H9 (cell line): ENCODE measurements around the gene GAS6. TPM values are rescaled to one million over a fixed set of nuclear protein-coding genes. Genes with fewer than 3 reads are reported as not detected.

Source experiments
- DNase-seq: peaks from one replicate; pipeline ENCODE4 v3.0.0-alpha.2; 2017
- H2AFZ ChIP-seq: one replicate; pipeline ENCODE4 v1.6.1; 2013; ENCODE audit warnings: mild to moderate bottlenecking, low read length, control low read depth, moderate library complexity
- H2AK5ac ChIP-seq: 2 replicates; pipeline ENCODE4 v1.6.1; 2013; ENCODE audit warnings: low read length, control low read depth, mixed read lengths; ENCODE audit not compliant: insufficient read length
- H2BK120ac ChIP-seq: one replicate; pipeline ENCODE4 v1.6.1; 2013; ENCODE audit warnings: low read depth, mild to moderate bottlenecking, low read length, control low read depth, inconsistent platforms; ENCODE audit not compliant: poor library complexity, severe bottlenecking
- H2BK12ac ChIP-seq: 2 replicates; pipeline ENCODE4 v1.6.1; 2013; ENCODE audit warnings: low read length, control low read depth, mixed read lengths, low read depth; ENCODE audit not compliant: insufficient read length
- H2BK15ac ChIP-seq: 2 replicates; pipeline ENCODE4 v1.6.1; 2013; ENCODE audit warnings: low read depth, low read length, control low read depth
- H2BK20ac ChIP-seq: one replicate; pipeline ENCODE4 v1.6.1; 2013; ENCODE audit warnings: low read depth, mild to moderate bottlenecking, low read length, control low read depth, inconsistent platforms; ENCODE audit not compliant: poor library complexity, severe bottlenecking
- H2BK5ac ChIP-seq: 2 replicates; pipeline ENCODE4 v1.6.1; 2013; ENCODE audit warnings: low read length, control low read depth, mixed read lengths; ENCODE audit not compliant: insufficient read length
- H3K14ac ChIP-seq: 2 replicates; pipeline ENCODE4 v1.6.1; 2013; ENCODE audit warnings: low read length, control low read depth; ENCODE audit not compliant: insufficient read depth
- H3K18ac ChIP-seq: 2 replicates; pipeline ENCODE4 v1.6.1; 2013; ENCODE audit warnings: low read depth, mild to moderate bottlenecking, mixed read lengths, low read length, control low read depth; ENCODE audit not compliant: insufficient read length
- H3K23ac ChIP-seq: 2 replicates; pipeline ENCODE4 v1.6.1; 2013; ENCODE audit warnings: low read length, control low read depth, mixed read lengths, low read depth; ENCODE audit not compliant: insufficient read length
- H3K23me2 ChIP-seq: 2 replicates; pipeline ENCODE4 v1.6.1; 2013; ENCODE audit warnings: low read depth, mild to moderate bottlenecking, mixed read lengths, low read length, control low read depth; ENCODE audit not compliant: insufficient read length, poor library complexity, severe bottlenecking
- H3K27ac ChIP-seq: 2 replicates; pipeline ENCODE4 v1.5.1; 2013; ENCODE audit warnings: low read length, control low read depth, mixed read lengths, low read depth; ENCODE audit not compliant: insufficient read length
- H3K27me3 ChIP-seq: 2 replicates; pipeline ENCODE4 v1.6.1; 2013; ENCODE audit warnings: low read length, control low read depth, inconsistent platforms; ENCODE audit not compliant: insufficient read depth
- H3K4ac ChIP-seq: 2 replicates; pipeline ENCODE4 v1.6.1; 2013; ENCODE audit warnings: low read depth, mild to moderate bottlenecking, control low read depth, inconsistent platforms, low read length, moderate library complexity
- H3K4me1 ChIP-seq: 2 replicates; pipeline ENCODE4 v1.6.1; 2013; ENCODE audit warnings: low read length, control low read depth, inconsistent platforms; ENCODE audit not compliant: insufficient read depth
- H3K4me2 ChIP-seq: 2 replicates; pipeline ENCODE4 v1.6.1; 2013; ENCODE audit warnings: low read length, control low read depth, mixed read lengths; ENCODE audit not compliant: insufficient read length, insufficient read depth
- H3K56ac ChIP-seq: 2 replicates; pipeline ENCODE4 v1.6.1; 2013; ENCODE audit warnings: low read depth, mild to moderate bottlenecking, mixed read lengths, low read length, control low read depth; ENCODE audit not compliant: insufficient read length
- H3K79me1 ChIP-seq: 2 replicates; pipeline ENCODE4 v1.6.1; 2013; ENCODE audit warnings: low read depth, mild to moderate bottlenecking, moderate library complexity, low read length, control low read depth, inconsistent platforms; ENCODE audit not compliant: insufficient read depth, poor library complexity, severe bottlenecking
- H3K79me2 ChIP-seq: 2 replicates; pipeline ENCODE4 v1.6.1; 2013; ENCODE audit warnings: low read length, control low read depth, inconsistent platforms; ENCODE audit not compliant: insufficient read depth
- H3K9ac ChIP-seq: 2 replicates; pipeline ENCODE4 v1.6.1; 2013; ENCODE audit warnings: low read length, control low read depth, mixed read lengths; ENCODE audit not compliant: insufficient read length; ENCODE audit errors: extremely low read depth
- H3K9me3 ChIP-seq: one replicate; pipeline ENCODE4 v1.6.1; 2013; ENCODE audit warnings: low read depth, low read length, inconsistent platforms; ENCODE audit not compliant: control insufficient read depth
- H3T11ph ChIP-seq: one replicate; pipeline ENCODE4 v1.6.1; 2013; ENCODE audit warnings: mild to moderate bottlenecking, low read length, control low read depth, inconsistent platforms
- H4K20me1 ChIP-seq: one replicate; pipeline ENCODE4 v1.6.1; 2013; ENCODE audit not compliant: control insufficient read depth, insufficient read length, insufficient read depth
- H4K5ac ChIP-seq: 2 replicates; pipeline ENCODE4 v1.6.1; 2013; ENCODE audit warnings: low read depth, mild to moderate bottlenecking, mixed read lengths, low read length, control low read depth; ENCODE audit not compliant: insufficient read length
- H4K8ac ChIP-seq: replicated peaks from 2 replicates; pipeline ENCODE4 v1.6.1; 2013; ENCODE audit warnings: low read length, control low read depth, mixed read lengths, low read depth; ENCODE audit not compliant: insufficient read length
- H4K91ac ChIP-seq: 2 replicates; pipeline ENCODE4 v1.6.1; 2013; ENCODE audit warnings: low read depth, mild to moderate bottlenecking, moderate library complexity, mixed read lengths, low read length, control low read depth; ENCODE audit not compliant: insufficient read length
- H3K27ac Mint-ChIP-seq, 3 experiments: 2 replicates in 2 of 3; 3 replicates in 1 of 3; pipeline ENCODE4 v1.8.0; 2020 to 2021; ENCODE audit warnings: mixed read lengths in 3 of 3, mild to moderate bottlenecking in 1 of 3, moderate library complexity in 1 of 3
- H3K27me3 Mint-ChIP-seq: 2 replicates; pipeline ENCODE4 v1.8.0; 2021; ENCODE audit warnings: low read depth, mild to moderate bottlenecking, moderate library complexity, mixed read lengths
- H3K36me3 Mint-ChIP-seq, 3 experiments: 2 replicates in 2 of 3; 3 replicates in 1 of 3; pipeline ENCODE4 v1.8.0; 2020 to 2021; ENCODE audit warnings: low read depth in 3 of 3, mixed read lengths in 3 of 3; ENCODE audit not compliant: insufficient read depth in 1 of 3
- H3K4me1 Mint-ChIP-seq, 2 experiments: 2 replicates each; pipeline ENCODE4 v1.8.0; 2020; ENCODE audit warnings: mixed read lengths in 2 of 2
- H3K4me3 Mint-ChIP-seq, 2 experiments: 2 replicates in 1 of 2; 3 replicates in 1 of 2; pipeline ENCODE4 v1.8.0; 2020 to 2021; ENCODE audit warnings: mild to moderate bottlenecking in 2 of 2, mixed read lengths in 2 of 2, moderate library complexity in 1 of 2
- H3K9me3 Mint-ChIP-seq, 2 experiments: 2 replicates in 1 of 2; 3 replicates in 1 of 2; pipeline ENCODE4 v1.8.0; 2020; ENCODE audit warnings: mild to moderate bottlenecking in 2 of 2, mixed read lengths in 2 of 2, moderate library complexity in 1 of 2
- WGBS: extraction: QIAGEN DNeasy Blood & Tissue Kit; methylation state at CpG from one replicate; pipeline ENCODE4 v1.1.7; 2013; ENCODE audit warnings: missing lambda C conversion rate, low lambda C conversion rate, mixed read lengths; ENCODE audit not compliant: insufficient read length; ENCODE audit errors: extremely low coverage; 5-methylcytosine and 5-hydroxymethylcytosine counted together
- total RNA-seq: library from RNA; stranded (reverse); gene quantifications from 2 replicates; pipeline ENCODE4 v1.2.1, GENCODE V29; 2021
- TF ChIP-seq, protein P1 (sequence below): fragments of 200-600 bp; sonication (generic); conservative IDR thresholded peaks from 3 replicates; pipeline ENCODE4 v1.8.0; 2021; ENCODE audit warnings: antibody characterized with exemption, mild to moderate bottlenecking

The GAS6 gene
- total RNA-seq, 1 experiment from 2014 or later = 20.5 TPM

DNA sequence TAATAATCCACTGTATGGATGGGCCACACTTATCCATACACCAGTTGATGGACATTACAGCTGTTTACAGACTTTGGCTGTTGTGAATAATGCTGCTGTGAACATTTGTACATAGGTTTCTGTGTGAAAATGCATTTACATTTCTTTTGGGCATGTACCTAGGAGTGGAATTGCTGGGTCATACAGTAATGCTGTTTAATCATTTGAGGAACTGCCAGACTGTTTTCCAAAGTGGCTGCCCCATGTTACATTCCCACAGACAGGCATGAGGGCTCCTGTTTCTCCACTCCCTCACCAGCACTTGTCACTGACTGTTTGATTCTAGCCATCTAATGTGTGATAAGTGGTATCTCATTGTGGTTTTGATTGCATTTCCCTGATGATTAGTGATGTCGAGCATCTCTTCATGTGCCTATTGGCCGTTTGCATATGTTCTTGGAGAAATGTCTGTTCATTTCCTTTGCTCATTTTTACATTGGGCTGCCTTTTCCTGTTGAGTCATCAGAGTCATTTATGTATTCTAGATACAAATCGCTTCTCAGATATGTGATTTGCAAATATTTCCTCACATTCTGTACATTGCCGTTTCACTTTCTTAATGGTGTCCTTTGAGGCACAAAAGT is 92.1 kb downstream of the GAS6 start:
- Histone ChIP-seq H2BK120ac (no peak overlapping the region), H2BK15ac (no peak overlapping the region), H3K14ac (no peak overlapping the region), H2AK5ac (no peak overlapping the region), H3K27me3 (no peaks in the 10 kb centered on the region), H2BK20ac (no peak overlapping the region), H4K5ac (no peak overlapping the region), H3K9ac (no peak overlapping the region), H3K23me2 (no peaks in the 10 kb centered on the region), H4K91ac (no peak overlapping the region), H2AFZ (no peak overlapping the region), H3K4me2 (no peak overlapping the region), H3K56ac (no peak overlapping the region), H3K23ac (no peak overlapping the region), H3K18ac (no peak overlapping the region), H3K27ac (no peak overlapping the region), H3K79me2 (no peaks in the 10 kb centered on the region), H4K20me1 (peaks cover 2% of the 10 kb centered on the region), H3K79me1 (no peaks in the 10 kb centered on the region), H3K4ac (no peak overlapping the region), H4K8ac (no peak overlapping the region), H3T11ph (no peak overlapping the region), H2BK5ac (no peak overlapping the region), H2BK12ac (no peak overlapping the region), H3K9me3 (no peaks in the 10 kb centered on the region), H3K4me1 (no peaks in the 10 kb centered on the region)
- no peak for DNase-seq
- Mint-ChIP-seq H3K9me3 (peaks cover 0 to 4% of the 10 kb centered on the region in 2 experiments; a peak in 2 of 5 replicates), H3K36me3 (no peaks in the 10 kb centered on the region; a peak in 2 of 7 replicates), H3K27ac (no peak overlapping the region), H3K27me3 (peaks cover 8% of the 10 kb centered on the region; the same call in 1 of the 2 replicates), H3K4me1 (no peaks in the 10 kb centered on the region), H3K4me3 (no peak overlapping the region)
- TF ChIP-seq, protein P1, sequence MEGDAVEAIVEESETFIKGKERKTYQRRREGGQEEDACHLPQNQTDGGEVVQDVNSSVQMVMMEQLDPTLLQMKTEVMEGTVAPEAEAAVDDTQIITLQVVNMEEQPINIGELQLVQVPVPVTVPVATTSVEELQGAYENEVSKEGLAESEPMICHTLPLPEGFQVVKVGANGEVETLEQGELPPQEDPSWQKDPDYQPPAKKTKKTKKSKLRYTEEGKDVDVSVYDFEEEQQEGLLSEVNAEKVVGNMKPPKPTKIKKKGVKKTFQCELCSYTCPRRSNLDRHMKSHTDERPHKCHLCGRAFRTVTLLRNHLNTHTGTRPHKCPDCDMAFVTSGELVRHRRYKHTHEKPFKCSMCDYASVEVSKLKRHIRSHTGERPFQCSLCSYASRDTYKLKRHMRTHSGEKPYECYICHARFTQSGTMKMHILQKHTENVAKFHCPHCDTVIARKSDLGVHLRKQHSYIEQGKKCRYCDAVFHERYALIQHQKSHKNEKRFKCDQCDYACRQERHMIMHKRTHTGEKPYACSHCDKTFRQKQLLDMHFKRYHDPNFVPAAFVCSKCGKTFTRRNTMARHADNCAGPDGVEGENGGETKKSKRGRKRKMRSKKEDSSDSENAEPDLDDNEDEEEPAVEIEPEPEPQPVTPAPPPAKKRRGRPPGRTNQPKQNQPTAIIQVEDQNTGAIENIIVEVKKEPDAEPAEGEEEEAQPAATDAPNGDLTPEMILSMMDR = no peak
- WGBS = no CpG with 5 or more reads among the region's 4 CpGs
